Effector memory CD4-positive, alpha-beta T cell (primary cell): ENCODE measurements around the gene LAMC2.

Source experiments
- DNase-seq, 3 donors: peaks; one replicate each; pipeline ENCODE4 v3.0.0-alpha.2; 2020
- H3K27ac ChIP-seq: 2 replicates; pipeline ENCODE4 v1.7.0; 2013; ENCODE audit warnings: mild to moderate bottlenecking, low read length, moderate library complexity; ENCODE audit not compliant: insufficient read depth, poor library complexity, severe bottlenecking
- H3K27me3 ChIP-seq: replicated peaks from 2 replicates; pipeline ENCODE4 v1.7.0; 2013; ENCODE audit warnings: mild to moderate bottlenecking, low read length; ENCODE audit not compliant: insufficient read depth, control insufficient read depth, poor library complexity, severe bottlenecking
- H3K36me3 ChIP-seq: 2 replicates; pipeline ENCODE4 v1.7.0; 2013; ENCODE audit warnings: mild to moderate bottlenecking, low read length, moderate library complexity; ENCODE audit not compliant: control insufficient read depth, insufficient read depth
- H3K4me1 ChIP-seq: 2 replicates; pipeline ENCODE4 v1.7.0; 2013; ENCODE audit warnings: low read length, mild to moderate bottlenecking; ENCODE audit not compliant: control insufficient read depth, insufficient read depth, poor library complexity, severe bottlenecking
- H3K4me3 ChIP-seq: 2 replicates; pipeline ENCODE4 v1.7.0; 2013; ENCODE audit warnings: low read length, low read depth, mild to moderate bottlenecking; ENCODE audit not compliant: insufficient read depth, poor library complexity, severe bottlenecking
- H3K9me3 ChIP-seq: 2 replicates; pipeline ENCODE4 v1.7.0; 2013; ENCODE audit warnings: mild to moderate bottlenecking, low read length, moderate library complexity; ENCODE audit not compliant: control insufficient read depth

Gene LAMC2

GRCh38 chr1:183206538-183207122, 20.6 kb downstream of the LAMC2 start:
- no peaks in the 10 kb centered on the region for H3K9me3 ChIP-seq
- no peaks in the 10 kb centered on the region for H3K27me3 ChIP-seq
- no peak for DNase-seq
- no peak overlapping the region for H3K4me3 ChIP-seq
- no peaks in the 10 kb centered on the region for H3K36me3 ChIP-seq
- no peaks in the 10 kb centered on the region for H3K4me1 ChIP-seq
- H3K27ac ChIP-seq: no peak overlapping the region

GRCh38 chr1:183209533-183210158, 23.6 kb downstream of the LAMC2 start:
- H3K27me3 ChIP-seq: no peaks in the 10 kb centered on the region
- no peaks in the 10 kb centered on the region for H3K4me1 ChIP-seq
- no peak overlapping the region for H3K4me3 ChIP-seq
- no peak overlapping the region for H3K27ac ChIP-seq
- H3K9me3 ChIP-seq: no peaks in the 10 kb centered on the region
- H3K36me3 ChIP-seq: no peaks in the 10 kb centered on the region
- DNase-seq: no peak

DNA sequence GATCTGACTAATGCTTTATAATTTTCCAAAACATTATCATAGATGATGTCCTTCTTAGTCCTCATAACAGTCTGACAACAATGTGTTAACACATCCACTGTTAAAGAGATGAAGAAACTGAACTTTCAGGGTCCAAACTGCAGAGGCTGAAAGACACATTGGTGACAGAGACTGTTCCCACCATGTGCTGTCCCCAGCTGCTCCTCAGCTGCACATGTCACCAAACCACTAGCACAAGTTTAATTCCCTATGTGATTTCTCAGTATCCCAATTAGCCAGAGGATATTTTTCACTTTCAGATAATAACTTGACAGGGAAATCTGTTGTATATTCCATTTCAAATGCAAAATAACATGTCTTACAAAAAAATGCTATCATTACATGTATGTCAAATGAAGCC, 24.6 kb downstream of the LAMC2 start:
- H3K27me3 ChIP-seq: no peaks in the 10 kb centered on the region
- DNase-seq: no peak
- no peak overlapping the region for H3K4me3 ChIP-seq
- H3K4me1 ChIP-seq: no peaks in the 10 kb centered on the region
- no peaks in the 10 kb centered on the region for H3K36me3 ChIP-seq
- no peak overlapping the region for H3K27ac ChIP-seq
- no peaks in the 10 kb centered on the region for H3K9me3 ChIP-seq

DNA sequence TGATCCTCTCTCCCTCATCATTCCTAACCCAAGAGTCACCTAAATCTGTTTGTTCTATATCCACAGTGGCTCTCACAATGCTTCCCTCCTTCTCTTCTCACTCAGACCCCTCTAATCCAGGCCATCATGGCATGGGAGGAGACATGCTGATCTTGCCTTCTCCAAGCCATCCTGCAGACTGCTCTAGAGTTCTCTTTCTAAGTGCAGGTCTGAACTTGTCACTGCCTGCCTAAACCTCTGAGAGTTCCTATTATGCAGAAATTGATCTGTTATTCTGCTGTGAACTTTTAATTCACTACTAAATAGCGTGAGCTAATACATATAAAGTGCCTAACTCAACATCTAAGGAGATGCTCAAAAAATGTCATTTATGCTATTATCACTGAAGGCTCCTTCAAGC, 26.8 kb downstream of the LAMC2 start:
- no peaks in the 10 kb centered on the region for H3K4me1 ChIP-seq
- DNase-seq: no peak
- H3K27ac ChIP-seq: no peak overlapping the region
- H3K4me3 ChIP-seq: no peak overlapping the region
- no peaks in the 10 kb centered on the region for H3K9me3 ChIP-seq
- no peaks in the 10 kb centered on the region for H3K27me3 ChIP-seq
- no peaks in the 10 kb centered on the region for H3K36me3 ChIP-seq

DNA sequence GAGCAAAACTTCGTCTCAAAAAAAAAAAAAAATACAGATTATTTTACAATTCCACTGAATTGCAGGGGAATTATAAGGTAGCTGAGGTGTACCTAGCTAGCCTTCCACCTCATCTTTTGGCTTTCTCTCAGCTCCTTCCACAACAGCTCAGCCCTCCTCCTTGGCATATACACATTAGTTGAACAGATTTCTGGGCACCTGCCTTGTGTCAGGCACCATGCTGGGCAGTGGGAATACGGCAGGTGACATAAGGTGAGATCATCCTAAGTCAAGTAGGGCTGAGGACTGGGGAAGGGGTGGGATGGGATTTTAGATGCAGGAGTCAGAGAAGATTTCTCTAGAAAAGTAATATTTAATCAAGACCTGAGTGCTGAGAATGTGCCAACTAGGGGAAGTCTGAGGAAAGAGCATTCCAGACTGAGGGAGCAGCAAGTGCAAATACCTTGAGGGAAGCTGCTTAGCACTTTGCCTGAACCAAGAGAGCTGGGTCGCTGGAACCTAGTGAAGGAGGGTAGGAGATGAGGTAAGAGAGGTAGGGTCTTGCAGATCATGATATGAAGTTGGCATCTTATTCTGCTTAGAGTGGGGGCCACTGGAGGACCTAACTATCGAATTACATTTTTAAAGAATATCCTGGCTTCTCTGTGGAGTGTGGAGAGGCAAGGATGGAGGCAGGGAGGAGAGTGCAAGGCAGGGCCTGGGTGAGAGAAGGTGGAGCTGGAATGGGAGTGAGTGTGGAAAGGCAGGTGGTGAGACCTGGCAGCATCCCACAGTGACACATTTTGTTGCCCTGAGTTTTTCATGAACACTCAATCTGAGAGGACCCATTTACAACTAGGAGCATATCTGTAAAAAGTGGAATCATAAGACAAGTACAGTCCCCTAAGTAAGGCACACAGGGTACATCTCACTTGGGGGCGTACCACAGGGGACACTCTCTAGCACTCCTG, 28.2 kb downstream of the LAMC2 start:
- no peaks in the 10 kb centered on the region for H3K9me3 ChIP-seq
- no peaks in the 10 kb centered on the region for H3K4me1 ChIP-seq
- H3K4me3 ChIP-seq: no peak overlapping the region
- no peak for DNase-seq
- H3K36me3 ChIP-seq: no peaks in the 10 kb centered on the region
- H3K27ac ChIP-seq: no peak overlapping the region
- H3K27me3 ChIP-seq: no peaks in the 10 kb centered on the region

DNA sequence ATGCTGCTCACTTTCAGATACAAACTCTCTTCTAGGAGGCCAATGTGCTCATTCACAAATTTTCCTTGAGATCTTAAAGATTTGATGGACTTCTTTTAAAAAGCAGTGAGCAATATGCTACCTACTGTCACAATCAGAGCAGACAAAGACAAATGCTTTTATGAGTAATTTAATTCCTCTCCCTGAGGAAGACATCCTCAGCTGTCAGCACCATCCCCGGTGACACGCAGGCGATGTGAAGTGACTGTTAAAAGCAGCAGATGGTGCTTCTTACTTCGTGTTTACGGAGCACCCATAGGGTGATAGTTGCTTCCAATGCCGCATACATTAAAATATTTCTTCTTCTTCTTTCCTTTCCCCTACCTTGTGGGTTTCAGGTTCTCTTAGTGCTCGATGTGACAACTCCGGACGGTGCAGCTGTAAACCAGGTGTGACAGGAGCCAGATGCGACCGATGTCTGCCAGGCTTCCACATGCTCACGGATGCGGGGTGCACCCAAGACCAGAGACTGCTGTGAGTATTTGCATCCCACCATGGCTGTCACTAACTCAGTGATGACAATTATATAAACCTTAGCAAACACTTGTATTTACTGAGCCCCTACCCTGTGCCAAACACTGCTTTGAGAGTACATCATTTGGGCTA, 29.1 kb downstream of the LAMC2 start:
- Histone ChIP-seq H3K4me3 (no peak overlapping the region), H3K9me3 (no peaks in the 10 kb centered on the region), H3K36me3 (no peaks in the 10 kb centered on the region), H3K4me1 (no peaks in the 10 kb centered on the region), H3K27me3 (no peaks in the 10 kb centered on the region), H3K27ac (no peak overlapping the region)
- DNase-seq: no peak

DNA sequence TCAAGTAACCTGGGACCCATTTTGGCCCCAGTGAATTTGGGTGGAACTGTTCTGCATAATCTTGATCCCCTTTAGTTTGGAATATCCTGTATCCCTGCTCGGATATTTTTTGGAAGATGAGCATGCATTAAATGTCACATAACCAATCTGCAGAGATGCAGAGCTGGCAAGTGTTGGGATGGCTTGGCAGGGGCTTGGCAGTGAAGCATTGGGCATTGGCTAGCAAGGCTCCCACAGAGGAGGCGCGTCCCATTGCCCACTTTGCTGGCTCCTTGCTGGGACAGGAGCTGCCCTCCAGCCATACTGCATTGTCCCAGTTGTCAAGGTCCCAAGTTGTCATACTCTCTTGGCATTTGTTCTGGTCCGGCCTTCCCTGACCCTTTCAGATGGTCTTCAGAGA, 29.9 kb downstream of the LAMC2 start:
- no peak for DNase-seq
- Histone ChIP-seq H3K27ac (no peak overlapping the region), H3K9me3 (no peaks in the 10 kb centered on the region), H3K4me3 (no peak overlapping the region), H3K27me3 (no peaks in the 10 kb centered on the region), H3K4me1 (no peaks in the 10 kb centered on the region), H3K36me3 (no peaks in the 10 kb centered on the region)

DNA sequence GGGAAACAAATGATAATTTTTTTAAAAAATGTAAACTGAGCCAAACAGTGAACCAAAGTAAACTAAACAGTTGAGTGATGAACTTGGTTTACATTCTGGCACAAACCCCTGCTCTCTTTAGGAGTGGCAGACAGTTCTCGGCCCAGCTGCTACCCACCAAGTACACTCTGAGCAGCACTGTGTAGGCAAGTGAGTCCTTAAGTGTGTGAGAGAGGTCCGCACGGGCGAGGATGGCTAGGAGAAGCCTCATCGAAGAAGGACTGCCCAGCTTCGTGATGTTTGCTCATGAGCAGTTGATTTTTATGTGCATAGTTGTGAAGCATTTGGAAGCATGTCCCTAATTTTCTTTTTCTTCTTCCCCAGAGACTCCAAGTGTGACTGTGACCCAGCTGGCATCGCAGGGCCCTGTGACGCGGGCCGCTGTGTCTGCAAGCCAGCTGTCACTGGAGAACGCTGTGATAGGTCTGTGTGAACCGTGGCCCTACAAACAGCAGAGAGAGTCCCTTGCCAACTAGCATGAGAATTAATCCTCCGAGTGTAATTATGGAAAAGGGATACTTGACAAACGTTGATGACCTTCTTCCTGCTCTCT, 32.1 kb downstream of the LAMC2 start:
- H3K4me1 ChIP-seq: no peaks in the 10 kb centered on the region
- H3K9me3 ChIP-seq: no peaks in the 10 kb centered on the region
- no peaks in the 10 kb centered on the region for H3K27me3 ChIP-seq
- no peak overlapping the region for H3K4me3 ChIP-seq
- DNase-seq: no peak
- no peak overlapping the region for H3K27ac ChIP-seq
- no peaks in the 10 kb centered on the region for H3K36me3 ChIP-seq

DNA sequence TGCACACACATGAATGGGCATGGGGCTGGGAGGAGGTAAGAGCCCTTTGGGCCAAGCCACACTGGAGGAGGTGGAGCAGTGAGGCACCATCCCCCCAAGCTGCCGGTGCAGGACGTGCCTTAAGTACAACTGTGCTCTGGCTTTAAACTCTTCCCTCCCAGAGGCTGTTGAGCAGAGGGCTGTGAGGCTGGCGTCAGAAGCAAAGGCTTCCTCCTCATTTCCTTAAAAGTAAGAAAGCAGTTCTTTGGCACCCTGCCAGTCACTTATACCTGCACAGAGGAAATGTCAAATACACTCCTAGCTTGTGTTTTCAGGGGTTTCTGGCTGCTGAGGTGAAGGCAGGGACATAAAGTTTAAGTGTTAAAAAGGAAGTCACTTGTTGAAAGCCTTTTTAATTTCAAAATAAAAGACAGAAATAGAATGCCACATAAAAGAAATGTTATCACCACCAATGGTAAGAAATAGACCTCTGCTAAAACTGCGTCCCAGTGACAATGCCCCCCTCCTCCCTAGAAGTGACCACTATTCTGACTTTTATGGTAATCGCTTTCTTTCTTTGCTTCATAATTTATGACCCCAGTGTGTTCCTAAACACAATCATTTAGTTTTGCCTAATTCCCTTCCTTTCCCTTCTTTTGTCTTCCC, 33.0 kb downstream of the LAMC2 start:
- Histone ChIP-seq H3K4me1 (no peaks in the 10 kb centered on the region), H3K27me3 (no peaks in the 10 kb centered on the region), H3K4me3 (no peak overlapping the region), H3K36me3 (no peaks in the 10 kb centered on the region), H3K27ac (no peak overlapping the region), H3K9me3 (no peaks in the 10 kb centered on the region)
- peak in 2 of 3 donors; percentile 1 for DNase-seq
